K562 (cell line): ENCODE measurements around the gene RCOR1. TPM values are rescaled to one million over a fixed set of nuclear protein-coding genes. Genes with fewer than 3 reads are reported as not detected.
A peak's percentile ranks its signal among the peaks of the same experiment; 100 is the strongest.

Source experiments
- ATAC-seq: fragments of 200-7000 bp; cut with Tn5 transposase; 3 replicates; pipeline ENCODE4 v1.9.1; 2020; ENCODE audit warnings: moderate library complexity
- BruUV-seq: library from RNA; stranded (reverse); fragments of 400-500 nt; replicated peaks from 2 replicates; lab custom pipeline; 2021; lab: Mats Ljungman, UMichigan
- CTCF ChIA-PET: fragments of 300-600 bp; formaldehyde crosslinking; extraction: SDS; loops from one replicate; lab custom pipeline; 2021; ENCODE audit warnings: low intra/inter-chr PET ratio; lab: Yijun Ruan, JAX
- POLR2A ChIA-PET: fragments of 300-600, 350-650 bp; sonication (Branson Sonifier 250); formaldehyde crosslinking; extraction: SDS; loops from one replicate; lab custom pipeline; 2021; ENCODE audit warnings: antibody characterized with exemption, inconsistent platforms; lab: Yijun Ruan, JAX
- DNase-seq, 4 experiments: peaks; one replicate each; pipeline versions ENCODE4 v3.0.0 to v3.0.0-alpha.2; 2011 to 2018; ENCODE audit warnings: low spot score in 3 of 4, mixed read lengths in 3 of 4; ENCODE audit errors: extremely low read depth in 1 of 4
- FAIRE-seq: peaks from 2 replicates; lab custom pipeline; 2011; peaks lifted over from hg19 to GRCh38; lab: Jason Lieb, UNC
- H2AFZ ChIP-seq: 2 replicates; pipeline ENCODE4 v1.6.0; 2011; ENCODE audit warnings: low read depth, low read length, control low read depth, inconsistent platforms
- H3K27ac ChIP-seq: fragments of 200-600 bp; 3 replicates; pipeline ENCODE4 v1.8.0; 2011; ENCODE audit warnings: low read depth, mild to moderate bottlenecking, control low read depth, inconsistent platforms, low read length, moderate library complexity, mixed read lengths; ENCODE audit errors: extremely low read depth
- H3K27me3 ChIP-seq, 2 experiments: fragments of 300-600 bp in 1 of 2; 2 replicates in 1 of 2; 3 replicates in 1 of 2; pipeline versions ENCODE4 v1.6.0 to v1.8.0; 2011; ENCODE audit warnings: inconsistent platforms in 2 of 2, low read length in 2 of 2, mild to moderate bottlenecking in 1 of 2, mixed read lengths in 1 of 2, moderate library complexity in 1 of 2; ENCODE audit not compliant: control insufficient read depth in 2 of 2, insufficient read depth in 2 of 2
- H3K36me3 ChIP-seq: fragments of 300-600 bp; 3 replicates; pipeline ENCODE4 v1.8.0; 2011; ENCODE audit warnings: mild to moderate bottlenecking, low read length, inconsistent platforms; ENCODE audit not compliant: control insufficient read depth, insufficient read depth
- H3K4me1 ChIP-seq, 2 experiments: fragments of 200-600 bp in 1 of 2; replicated peaks in 1 of 2; 2 replicates in 1 of 2; 3 replicates in 1 of 2; pipeline versions ENCODE4 v1.5.1 to v1.8.0; 2011; ENCODE audit warnings: inconsistent platforms in 2 of 2, low read length in 2 of 2, mild to moderate bottlenecking in 1 of 2, mixed read lengths in 1 of 2, moderate library complexity in 1 of 2; ENCODE audit not compliant: control insufficient read depth in 2 of 2, insufficient read depth in 2 of 2
- H3K4me2 ChIP-seq: 2 replicates; pipeline ENCODE4 v1.6.1; 2011; ENCODE audit warnings: low read length, control low read depth, inconsistent platforms, mixed read lengths; ENCODE audit not compliant: insufficient read depth
- H3K4me3 ChIP-seq: fragments of 200-600 bp; sonication (generic), shearing (Covaris generic); 2 replicates; pipeline ENCODE4 v1.5.1; 2016; ENCODE audit warnings: control low read depth, inconsistent platforms
- H3K79me2 ChIP-seq: fragments of 200-600 bp; 3 replicates; pipeline ENCODE4 v1.8.0; 2011; ENCODE audit warnings: low read length, inconsistent platforms; ENCODE audit not compliant: control insufficient read depth, insufficient read depth
- H3K9ac ChIP-seq, 2 experiments: 2 replicates each; pipeline versions ENCODE4 v1.6.0 to v1.6.1; 2011; ENCODE audit warnings: low read depth in 2 of 2, low read length in 2 of 2, control low read depth in 1 of 2, inconsistent platforms in 1 of 2, mild to moderate bottlenecking in 1 of 2, mixed read lengths in 1 of 2; ENCODE audit not compliant: insufficient read depth in 1 of 2
- H3K9me1 ChIP-seq: one replicate; pipeline ENCODE4 v1.6.0; 2011; ENCODE audit warnings: inconsistent platforms, mild to moderate bottlenecking, low read length, moderate library complexity; ENCODE audit not compliant: control insufficient read depth, insufficient read depth
- H3K9me3 ChIP-seq: replicated peaks from 2 replicates; pipeline ENCODE4 v1.5.1; 2011; ENCODE audit warnings: low read depth, low read length, inconsistent platforms; ENCODE audit not compliant: control insufficient read depth, insufficient read depth
- H4K20me1 ChIP-seq: replicated peaks from 2 replicates; pipeline ENCODE4 v1.6.1; 2011; ENCODE audit warnings: low read length, inconsistent platforms, mixed read lengths; ENCODE audit not compliant: control insufficient read depth, insufficient read depth
- ATF7 ChIP-seq: fragments of 450-650 bp; IDR thresholded peaks from 2 replicates; pipeline ENCODE4 v1.7.1; 2014; ENCODE audit warnings: mild to moderate bottlenecking, moderate library complexity
- ETV6 ChIP-seq, 3 experiments: fragments of 150-350 bp in 1 of 3; sonication (generic) in 1 of 3; formaldehyde crosslinking in 1 of 3; IDR thresholded peaks; 2 replicates each; pipeline versions ENCODE4 v1.6.1 to v1.8.0; 2014 to 2022; ENCODE audit warnings: borderline replicate concordance in 2 of 3, low read depth in 2 of 3, antibody characterized with exemption in 1 of 3, low read length in 1 of 3, mild to moderate bottlenecking in 1 of 3, missing genetic modification reagents in 1 of 3
- GTF2F1 ChIP-seq: IDR thresholded peaks from 2 replicates; pipeline ENCODE4 v1.6.1; 2011; ENCODE audit warnings: low read depth, low read length, improper control_type of control experiment
- IFI16 ChIP-seq: fragments of 250-450 bp; sonication (Bioruptor Pico); IDR thresholded peaks from 2 replicates; pipeline ENCODE4 v2.1.2; 2022; ENCODE audit warnings: mild to moderate bottlenecking, inconsistent platforms
- MAX ChIP-seq: sonication (generic); formaldehyde crosslinking; IDR thresholded peaks from 2 replicates; pipeline ENCODE4 v1.9.0; 2022; ENCODE audit warnings: mild to moderate bottlenecking, missing genetic modification reagents
- MAZ ChIP-seq, 2 experiments: fragments of 450-650 bp in 1 of 2; sonication (generic) in 1 of 2; formaldehyde crosslinking; IDR thresholded peaks in 1 of 2; conservative IDR thresholded peaks in 1 of 2; 2 replicates each; pipeline versions ENCODE4 v1.4.0 to v1.5.0; 2020; ENCODE audit warnings: mild to moderate bottlenecking in 1 of 2, missing genetic modification reagents in 1 of 2
- TEAD4 ChIP-seq, 2 experiments: sonication (generic) in 1 of 2; formaldehyde crosslinking in 1 of 2; IDR thresholded peaks; 2 replicates each; pipeline versions ENCODE4 v1.6.1 to v1.8.0; 2012 to 2022; ENCODE audit warnings: borderline replicate concordance in 1 of 2, inconsistent platforms in 1 of 2, low read length in 1 of 2, mild to moderate bottlenecking in 1 of 2, missing genetic modification reagents in 1 of 2
- VEZF1 ChIP-seq: fragments of 200-800 bp; sonication (Bioruptor generic); IDR thresholded peaks from 2 replicates; pipeline ENCODE4 v1.6.1; 2017; ENCODE audit warnings: missing genetic modification characterization, missing compliant biosample characterization
- ZNF174 ChIP-seq: fragments of 250-450 bp; sonication (Bioruptor Pico); IDR thresholded peaks from 2 replicates; pipeline ENCODE4 v1.4.0; 2020; ENCODE audit warnings: mild to moderate bottlenecking
- ZNF830 ChIP-seq: fragments of 250-450 bp; sonication (Bioruptor Pico); IDR thresholded peaks from 2 replicates; pipeline ENCODE4 v1.5.0; 2021; ENCODE audit warnings: mild to moderate bottlenecking
- WGBS: fragments of 100-300 bp; shearing (Covaris generic); methylation state at CpG from one replicate; pipeline ENCODE4 v1.1.6; 2016; ENCODE audit warnings: low coverage, mixed read lengths; ENCODE audit not compliant: insufficient coverage; ENCODE audit errors: missing lambda C conversion rate; 5-methylcytosine and 5-hydroxymethylcytosine counted together
- in situ Hi-C: fragments of 300-500 bp; cut with MboI; formaldehyde crosslinking; loops from 4 replicates; pipeline ENCODE4 v1.15.0; 2018; ENCODE audit warnings: inconsistent platforms, mixed read lengths
- intact Hi-C: fragments of 100-400 bp; cut with micrococcal nuclease; formaldehyde crosslinking; loops from 2 replicates; pipeline ENCODE4 v1.14.2; 2022
- polyA plus RNA-seq, 8 experiments: library from polyadenylated mRNA; depleted of rRNA in 4 of 8; stranded (reverse) in 5 of 8; unstranded in 3 of 8; fragments of >200 nt; fragmentation: Nextera tagmentation in 2 of 8; fragmentation: Illumina TruSeq in 1 of 8; extraction: Ambion mirVana in 2 of 8; extraction: Trizol in 1 of 8; gene quantifications; 2 replicates each; pipeline versions ENCODE4 v1.2.1 to v1.2.3, GENCODE V29; 2011 to 2014; ENCODE audit warnings: inconsistent platforms in 1 of 8, missing spikeins in 1 of 8
- total RNA-seq, 7 experiments: library from RNA; depleted of rRNA in 6 of 7; stranded (reverse); fragments of >200 nt in 6 of 7; fragmentation: Illumina TruSeq in 2 of 7; extraction: Trizol in 2 of 7; gene quantifications; 2 replicates each; pipeline versions ENCODE4 v1.2.1 to v1.2.3, GENCODE V29; 2011 to 2021; ENCODE audit warnings: low replicate concordance in 1 of 7

RCOR1 gene
- total and polyA plus RNA-seq, 9 of the 15 experiments (the other 6 are each of a cell fraction or from before 2014, with no cell fraction given) = 8.5 to 47.9 (median 20.9) TPM

- no peaks in the 10 kb centered on the region for H3K9me3 ChIP-seq
- no peaks in the 10 kb centered on the region for H4K20me1 ChIP-seq
- H3K4me3 ChIP-seq = no peak overlapping the region
- ChIA-PET CTCF (no interaction called here), POLR2A (interaction anchor here (0.6 kb wide), 1 partner anchor 8 kb away, joined by 3 read pairs; no protein-coding TSS in a partner anchor)
- peak overlapping the region; percentile 81 for H2AFZ ChIP-seq
- peaks cover 19 to 37% of the 10 kb centered on the region in 2 experiments; a peak in 4 of 5 replicates for H3K4me1 ChIP-seq
- no peak overlapping the region; the same call in 2 of the 3 replicates for H3K27ac ChIP-seq
- no peaks in the 10 kb centered on the region for H3K9me1 ChIP-seq
- WGBS = 27% methylated on average over 7 of the region's 10 CpGs
- ATAC-seq (peak; percentile 78), DNase-seq (peak; percentile 29 to 70 (median 49)), FAIRE-seq (peak; percentile 91)
- no peaks in the 10 kb centered on the region for H3K27me3 ChIP-seq
- in situ Hi-C loops = no loop called here
- peaks cover 19% of the 10 kb centered on the region for H3K79me2 ChIP-seq
- H3K4me2 ChIP-seq = peak overlapping the region; percentile 36
- intact Hi-C loops = loop anchor here (2.0 to 5.0 kb wide), 3 partner anchors 82 to 252 kb away; no protein-coding TSS in a partner anchor
- BruUV-seq = no TSS peak
- H3K36me3 ChIP-seq = peaks cover 2% of the 10 kb centered on the region; the same call in 1 of the 3 replicates
- no peak overlapping the region for H3K9ac ChIP-seq
- TF ChIP-seq ZNF174 (CRISPR knock-in tag) = no peak
- TF ChIP-seq ETV6 (IDR thresholded peaks at IDR 0.05; ENCODE audit: borderline replicate concordance in 1 of 2, low read depth in 2 of 2, low read length in 1 of 2) = no peak
- no peak for TF ChIP-seq ETV6 (CRISPR knock-in tag; IDR thresholded peaks at IDR 0.05; ENCODE audit: borderline replicate concordance)
- no peak for TF ChIP-seq ATF7
- TF ChIP-seq TEAD4 (IDR thresholded peaks at IDR 0.05; ENCODE audit: low read length) = no peak
- no peak for TF ChIP-seq TEAD4 (CRISPR knock-in tag; IDR thresholded peaks at IDR 0.05; ENCODE audit: borderline replicate concordance)
- TF ChIP-seq ZNF830 (CRISPR knock-in tag) = no peak
- TF ChIP-seq MAX (CRISPR knock-in tag) = no peak
- TF ChIP-seq MAZ (CRISPR knock-in tag; conservative IDR thresholded peaks at IDR 0.05 in 1 of 2, IDR thresholded peaks at IDR 0.05 in 1 of 2) = peak in 1 of 2 experiments; percentile 58; a peak in 1 of 4 replicates
- 0 out of 2 replicates have a peak, but pooled peaks have one; percentile 27 for TF ChIP-seq VEZF1 (CRISPR knock-in tag)
- TF ChIP-seq GTF2F1 = no peak
- no peak for TF ChIP-seq IFI16 (CRISPR knock-in tag)
Observed at GRCh38 chr14:102774391-102775153, 182.1 kb downstream of the RCOR1 start.
